IMR-90 (cell line): ENCODE measurements around the gene MEGF6.

ENCODE experiments used
- CTCF ChIP-seq: conservative IDR thresholded peaks from 2 replicates; pipeline ENCODE4 v1.5.1; 2012; ENCODE audit warnings: mild to moderate bottlenecking, low read depth, low read length, improper control_type of control experiment
- MAFK ChIP-seq: IDR thresholded peaks from 2 replicates; pipeline ENCODE4 v1.6.1; 2012; ENCODE audit warnings: low read depth, low read length, improper control_type of control experiment

GRCh38 chr1:3578433-3578805 is 32.9 kb downstream of the MEGF6 start:
- TF ChIP-seq CTCF (no peak), MAFK (no peak)
